Liver (tissue), 9 donors: ENCODE measurements around the gene NAT10. TPM values are rescaled to one million over a fixed set of nuclear protein-coding genes. Genes with fewer than 3 reads are reported as not detected.

ENCODE experiments used
- DNase-seq: peaks from one replicate; pipeline ENCODE4 v3.0.0-alpha.2; 2017; ENCODE audit warnings: low spot score
- H3K27ac ChIP-seq, 2 donors: one replicate each; pipeline ENCODE4 v1.7.0; 2013; ENCODE audit warnings: inconsistent platforms in 2 of 2, low read length in 2 of 2, control low read depth in 1 of 2, low read depth in 1 of 2, mild to moderate bottlenecking in 1 of 2
- H3K27me3 ChIP-seq, 4 donors: one replicate each; pipeline versions ENCODE4 v1.6.1 to v1.7.0; 2013; ENCODE audit warnings: low read length in 3 of 4, inconsistent platforms in 1 of 4, mild to moderate bottlenecking in 1 of 4, moderate library complexity in 1 of 4; ENCODE audit not compliant: control insufficient read depth in 4 of 4, insufficient read depth in 4 of 4
- H3K36me3 ChIP-seq, 4 donors: one replicate each; pipeline versions ENCODE4 v1.6.1 to v1.7.0; 2013; ENCODE audit warnings: low read length in 3 of 4, mild to moderate bottlenecking in 3 of 4, low read depth in 1 of 4, moderate library complexity in 1 of 4; ENCODE audit not compliant: control insufficient read depth in 4 of 4, insufficient read depth in 3 of 4
- H3K4me1 ChIP-seq, 4 donors: one replicate each; pipeline versions ENCODE4 v1.6.1 to v1.7.0; 2013; ENCODE audit warnings: low read length in 3 of 4, mild to moderate bottlenecking in 3 of 4, moderate library complexity in 1 of 4; ENCODE audit not compliant: control insufficient read depth in 4 of 4, insufficient read depth in 4 of 4
- H3K4me3 ChIP-seq, 3 donors: one replicate each; pipeline versions ENCODE4 v1.6.1 to v1.7.0; 2013; ENCODE audit warnings: low read length in 3 of 3, control low read depth in 1 of 3, low read depth in 1 of 3, mild to moderate bottlenecking in 1 of 3
- H3K9ac ChIP-seq, 2 donors: one replicate each; pipeline ENCODE4 v1.7.0; 2013; ENCODE audit warnings: low read length in 2 of 2, mild to moderate bottlenecking in 2 of 2, moderate library complexity in 2 of 2, control low read depth in 1 of 2, low read depth in 1 of 2
- H3K9me3 ChIP-seq, 4 donors: one replicate each; pipeline versions ENCODE4 v1.6.1 to v1.7.0; 2013; ENCODE audit warnings: low read length in 3 of 4; ENCODE audit not compliant: control insufficient read depth in 4 of 4
- EGR1 ChIP-seq, 2 donors: IDR thresholded peaks; 2 replicates each; pipeline ENCODE4 v1.6.1; 2016 to 2018; ENCODE audit warnings: antibody characterized with exemption in 2 of 2, low read depth in 2 of 2
- FOXA1 ChIP-seq: IDR thresholded peaks from 2 replicates; pipeline ENCODE4 v1.6.1; 2016; ENCODE audit warnings: antibody characterized with exemption
- FOXA2 ChIP-seq: IDR thresholded peaks from 2 replicates; pipeline ENCODE4 v1.6.1; 2016; ENCODE audit warnings: antibody characterized with exemption
- GABPA ChIP-seq, 2 donors: IDR thresholded peaks in 1 of 2; conservative IDR thresholded peaks in 1 of 2; 2 replicates each; pipeline ENCODE4 v1.6.1; 2016; ENCODE audit warnings: antibody characterized with exemption in 2 of 2, mild to moderate bottlenecking in 1 of 2, moderate library complexity in 1 of 2
- HNF4G ChIP-seq: IDR thresholded peaks from 2 replicates; pipeline ENCODE4 v1.6.1; 2016; ENCODE audit warnings: antibody characterized with exemption
- JUND ChIP-seq, 2 donors: IDR thresholded peaks; 2 replicates each; pipeline ENCODE4 v1.6.1; 2016; ENCODE audit warnings: antibody characterized with exemption in 2 of 2
- MAX ChIP-seq: IDR thresholded peaks from 2 replicates; pipeline ENCODE4 v1.6.1; 2016; ENCODE audit warnings: antibody characterized with exemption
- NR2F2 ChIP-seq: IDR thresholded peaks from 2 replicates; pipeline ENCODE4 v1.6.1; 2016; ENCODE audit warnings: antibody characterized with exemption
- RAD21 ChIP-seq, 2 donors: IDR thresholded peaks; 2 replicates each; pipeline ENCODE4 v1.6.1; 2016; ENCODE audit warnings: antibody characterized with exemption in 2 of 2, mild to moderate bottlenecking in 2 of 2
- RXRA ChIP-seq, 2 donors: IDR thresholded peaks; 2 replicates each; pipeline ENCODE4 v1.6.1; 2017 to 2018; ENCODE audit warnings: antibody characterized with exemption in 2 of 2, mild to moderate bottlenecking in 1 of 2
- SP1 ChIP-seq: IDR thresholded peaks from 2 replicates; pipeline ENCODE4 v1.6.1; 2018; ENCODE audit warnings: antibody characterized with exemption, mild to moderate bottlenecking
- TAF1 ChIP-seq: conservative IDR thresholded peaks from 2 replicates; pipeline ENCODE4 v1.6.1; 2016; ENCODE audit warnings: antibody characterized with exemption, mild to moderate bottlenecking
- YY1 ChIP-seq: IDR thresholded peaks from 2 replicates; pipeline ENCODE4 v1.6.1; 2016; ENCODE audit warnings: antibody characterized with exemption, mild to moderate bottlenecking
- ZBTB33 ChIP-seq: IDR thresholded peaks from 2 replicates; pipeline ENCODE4 v1.6.1; 2016; ENCODE audit warnings: antibody characterized with exemption
- WGBS: extraction: QIAGEN DNeasy Blood & Tissue Kit; methylation state at CpG from one replicate; pipeline ENCODE4 v1.1.7; 2013; 5-methylcytosine and 5-hydroxymethylcytosine counted together
- polyA plus RNA-seq, 2 donors: library from polyadenylated mRNA; stranded (reverse) in 1 of 2; unstranded in 1 of 2; fragments of 200-250 nt in 1 of 2; fragments of >200 nt in 1 of 2; fragmentation: Nextera tagmentation in 1 of 2; extraction: Ambion mirVana in 1 of 2; gene quantifications; one replicate each; pipeline versions ENCODE4 v1.2.1 to v1.2.3, GENCODE V29; 2013 to 2015
- total RNA-seq, 2 donors: library from RNA; depleted of rRNA; stranded (reverse); fragments of >200 nt; gene quantifications; one replicate each; pipeline ENCODE4 v1.2.3, GENCODE V29; 2014
- TF ChIP-seq, protein P1 (sequence below): IDR thresholded peaks from 2 replicates; pipeline ENCODE4 v1.6.1; 2016; ENCODE audit warnings: antibody characterized with exemption, mild to moderate bottlenecking
- TF ChIP-seq, protein P2 (sequence below): fragments of 150-350 bp; IDR thresholded peaks from 2 replicates; pipeline ENCODE4 v1.5.1; 2017; ENCODE audit warnings: improper control_type of control experiment, low read depth, low read length; ENCODE audit not compliant: missing input control
- TF ChIP-seq, protein P3 (sequence below): IDR thresholded peaks from 2 replicates; pipeline ENCODE4 v1.6.1; 2016; ENCODE audit warnings: antibody characterized with exemption
- donor health status: healthy.
- donor health status: healthy.
- donor health status: healthy.
- donor health status: healthy.
- donor health status: healthy.

Gene NAT10
- total and polyA plus RNA-seq, 4 donors, result 9.1 to 14.0 (median 13.5) TPM

GRCh38 chr11:34182921-34183685, 77.7 kb downstream of the NAT10 start:
- Histone ChIP-seq H3K27ac (peak overlapping the region in 1 of 2 donors; percentile 13), H3K36me3 (no peaks in the 10 kb centered on the region), H3K9me3 (no peaks in the 10 kb centered on the region), H3K27me3 (no peaks in the 10 kb centered on the region), H3K4me3 (no peak overlapping the region), H3K9ac (no peak overlapping the region), H3K4me1 (peaks cover 0 to 16% (median 2%) of the 10 kb centered on the region in 4 donors)
- no peak for TF ChIP-seq FOXA1
- no peak for TF ChIP-seq HNF4G
- TF ChIP-seq SP1, result no peak
- TF ChIP-seq, protein P1, sequence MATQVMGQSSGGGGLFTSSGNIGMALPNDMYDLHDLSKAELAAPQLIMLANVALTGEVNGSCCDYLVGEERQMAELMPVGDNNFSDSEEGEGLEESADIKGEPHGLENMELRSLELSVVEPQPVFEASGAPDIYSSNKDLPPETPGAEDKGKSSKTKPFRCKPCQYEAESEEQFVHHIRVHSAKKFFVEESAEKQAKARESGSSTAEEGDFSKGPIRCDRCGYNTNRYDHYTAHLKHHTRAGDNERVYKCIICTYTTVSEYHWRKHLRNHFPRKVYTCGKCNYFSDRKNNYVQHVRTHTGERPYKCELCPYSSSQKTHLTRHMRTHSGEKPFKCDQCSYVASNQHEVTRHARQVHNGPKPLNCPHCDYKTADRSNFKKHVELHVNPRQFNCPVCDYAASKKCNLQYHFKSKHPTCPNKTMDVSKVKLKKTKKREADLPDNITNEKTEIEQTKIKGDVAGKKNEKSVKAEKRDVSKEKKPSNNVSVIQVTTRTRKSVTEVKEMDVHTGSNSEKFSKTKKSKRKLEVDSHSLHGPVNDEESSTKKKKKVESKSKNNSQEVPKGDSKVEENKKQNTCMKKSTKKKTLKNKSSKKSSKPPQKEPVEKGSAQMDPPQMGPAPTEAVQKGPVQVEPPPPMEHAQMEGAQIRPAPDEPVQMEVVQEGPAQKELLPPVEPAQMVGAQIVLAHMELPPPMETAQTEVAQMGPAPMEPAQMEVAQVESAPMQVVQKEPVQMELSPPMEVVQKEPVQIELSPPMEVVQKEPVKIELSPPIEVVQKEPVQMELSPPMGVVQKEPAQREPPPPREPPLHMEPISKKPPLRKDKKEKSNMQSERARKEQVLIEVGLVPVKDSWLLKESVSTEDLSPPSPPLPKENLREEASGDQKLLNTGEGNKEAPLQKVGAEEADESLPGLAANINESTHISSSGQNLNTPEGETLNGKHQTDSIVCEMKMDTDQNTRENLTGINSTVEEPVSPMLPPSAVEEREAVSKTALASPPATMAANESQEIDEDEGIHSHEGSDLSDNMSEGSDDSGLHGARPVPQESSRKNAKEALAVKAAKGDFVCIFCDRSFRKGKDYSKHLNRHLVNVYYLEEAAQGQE, result no peak
- TF ChIP-seq GABPA (IDR thresholded peaks at IDR 0.05 in 1 of 2, conservative IDR thresholded peaks at IDR 0.05 in 1 of 2), result no peak
- TF ChIP-seq ZBTB33, result no peak
- no peak for TF ChIP-seq RXRA (IDR thresholded peaks at IDR 0.05)
- no peak for TF ChIP-seq MAX
- TF ChIP-seq FOXA2, result no peak
- TF ChIP-seq TAF1, result no peak
- no peak for TF ChIP-seq NR2F2
- TF ChIP-seq EGR1 (IDR thresholded peaks at IDR 0.05; ENCODE audit: low read depth in 2 of 2), result no peak
- TF ChIP-seq JUND (IDR thresholded peaks at IDR 0.05), result no peak
- TF ChIP-seq, protein P2, sequence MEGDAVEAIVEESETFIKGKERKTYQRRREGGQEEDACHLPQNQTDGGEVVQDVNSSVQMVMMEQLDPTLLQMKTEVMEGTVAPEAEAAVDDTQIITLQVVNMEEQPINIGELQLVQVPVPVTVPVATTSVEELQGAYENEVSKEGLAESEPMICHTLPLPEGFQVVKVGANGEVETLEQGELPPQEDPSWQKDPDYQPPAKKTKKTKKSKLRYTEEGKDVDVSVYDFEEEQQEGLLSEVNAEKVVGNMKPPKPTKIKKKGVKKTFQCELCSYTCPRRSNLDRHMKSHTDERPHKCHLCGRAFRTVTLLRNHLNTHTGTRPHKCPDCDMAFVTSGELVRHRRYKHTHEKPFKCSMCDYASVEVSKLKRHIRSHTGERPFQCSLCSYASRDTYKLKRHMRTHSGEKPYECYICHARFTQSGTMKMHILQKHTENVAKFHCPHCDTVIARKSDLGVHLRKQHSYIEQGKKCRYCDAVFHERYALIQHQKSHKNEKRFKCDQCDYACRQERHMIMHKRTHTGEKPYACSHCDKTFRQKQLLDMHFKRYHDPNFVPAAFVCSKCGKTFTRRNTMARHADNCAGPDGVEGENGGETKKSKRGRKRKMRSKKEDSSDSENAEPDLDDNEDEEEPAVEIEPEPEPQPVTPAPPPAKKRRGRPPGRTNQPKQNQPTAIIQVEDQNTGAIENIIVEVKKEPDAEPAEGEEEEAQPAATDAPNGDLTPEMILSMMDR, result no peak
- no peak for DNase-seq
- WGBS, result 93% methylated on average over 13 of the region's 13 CpGs

DNA sequence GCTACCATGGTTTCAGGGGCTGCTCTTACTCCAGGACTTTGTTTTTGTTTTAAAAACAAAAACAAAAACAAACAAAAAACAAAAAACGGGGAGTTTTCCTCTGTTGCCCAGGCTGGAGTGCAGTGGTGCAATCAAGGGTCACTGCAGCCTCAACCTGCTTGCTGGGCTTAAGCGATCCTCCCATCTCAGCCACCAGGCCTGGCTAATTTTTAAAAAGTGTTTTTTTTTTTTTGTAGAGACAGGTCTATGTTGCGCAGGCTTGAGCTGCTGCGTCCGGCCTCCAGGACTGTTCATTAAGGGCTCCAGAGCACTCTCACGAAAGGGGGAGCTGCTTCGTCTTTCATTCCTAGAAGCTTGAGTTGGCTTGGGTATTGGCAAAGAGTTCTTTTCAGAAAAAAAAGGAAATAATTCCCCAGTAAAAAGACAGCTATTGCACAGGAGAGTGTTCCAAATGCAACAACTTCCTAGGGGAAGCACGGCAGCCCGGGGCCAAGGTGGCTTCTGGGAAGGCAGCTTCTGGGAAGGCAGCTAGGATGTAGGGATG, 78.5 kb downstream of the NAT10 start:
- H3K9me3 ChIP-seq, result no peaks in the 10 kb centered on the region
- peaks cover 0 to 19% (median 2%) of the 10 kb centered on the region in 4 donors for H3K4me1 ChIP-seq
- WGBS, result 86% methylated on average over 9 of the region's 9 CpGs
- no peak overlapping the region for H3K4me3 ChIP-seq
- H3K27me3 ChIP-seq, result no peaks in the 10 kb centered on the region
- H3K27ac ChIP-seq, result peak overlapping the region in 1 of 2 donors; percentile 13
- H3K9ac ChIP-seq, result no peak overlapping the region
- no peak for DNase-seq
- H3K36me3 ChIP-seq, result no peaks in the 10 kb centered on the region
- TF ChIP-seq, protein P3, sequence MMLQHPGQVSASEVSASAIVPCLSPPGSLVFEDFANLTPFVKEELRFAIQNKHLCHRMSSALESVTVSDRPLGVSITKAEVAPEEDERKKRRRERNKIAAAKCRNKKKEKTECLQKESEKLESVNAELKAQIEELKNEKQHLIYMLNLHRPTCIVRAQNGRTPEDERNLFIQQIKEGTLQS, result no peak
- TF ChIP-seq FOXA2 (no peak), JUND (IDR thresholded peaks at IDR 0.05) (no peak), RXRA (IDR thresholded peaks at IDR 0.05) (no peak), RAD21 (IDR thresholded peaks at IDR 0.05) (peak in 1 of 2 donors; percentile 15), GABPA (IDR thresholded peaks at IDR 0.05 in 1 of 2, conservative IDR thresholded peaks at IDR 0.05 in 1 of 2) (no peak), MAX (no peak), NR2F2 (no peak), YY1 (no peak), FOXA1 (no peak)
- TF ChIP-seq, protein P1, result no peak
